NCI-H446 treated with DMSO at 0.1 percent for 48 hours (cell line): ENCODE data around the gene LAMA4.

Experiments used
- DNase-seq: peaks from one replicate; lab custom pipeline; 2025; lab: John Stamatoyannopoulos, UW

The LAMA4 gene, protein sequence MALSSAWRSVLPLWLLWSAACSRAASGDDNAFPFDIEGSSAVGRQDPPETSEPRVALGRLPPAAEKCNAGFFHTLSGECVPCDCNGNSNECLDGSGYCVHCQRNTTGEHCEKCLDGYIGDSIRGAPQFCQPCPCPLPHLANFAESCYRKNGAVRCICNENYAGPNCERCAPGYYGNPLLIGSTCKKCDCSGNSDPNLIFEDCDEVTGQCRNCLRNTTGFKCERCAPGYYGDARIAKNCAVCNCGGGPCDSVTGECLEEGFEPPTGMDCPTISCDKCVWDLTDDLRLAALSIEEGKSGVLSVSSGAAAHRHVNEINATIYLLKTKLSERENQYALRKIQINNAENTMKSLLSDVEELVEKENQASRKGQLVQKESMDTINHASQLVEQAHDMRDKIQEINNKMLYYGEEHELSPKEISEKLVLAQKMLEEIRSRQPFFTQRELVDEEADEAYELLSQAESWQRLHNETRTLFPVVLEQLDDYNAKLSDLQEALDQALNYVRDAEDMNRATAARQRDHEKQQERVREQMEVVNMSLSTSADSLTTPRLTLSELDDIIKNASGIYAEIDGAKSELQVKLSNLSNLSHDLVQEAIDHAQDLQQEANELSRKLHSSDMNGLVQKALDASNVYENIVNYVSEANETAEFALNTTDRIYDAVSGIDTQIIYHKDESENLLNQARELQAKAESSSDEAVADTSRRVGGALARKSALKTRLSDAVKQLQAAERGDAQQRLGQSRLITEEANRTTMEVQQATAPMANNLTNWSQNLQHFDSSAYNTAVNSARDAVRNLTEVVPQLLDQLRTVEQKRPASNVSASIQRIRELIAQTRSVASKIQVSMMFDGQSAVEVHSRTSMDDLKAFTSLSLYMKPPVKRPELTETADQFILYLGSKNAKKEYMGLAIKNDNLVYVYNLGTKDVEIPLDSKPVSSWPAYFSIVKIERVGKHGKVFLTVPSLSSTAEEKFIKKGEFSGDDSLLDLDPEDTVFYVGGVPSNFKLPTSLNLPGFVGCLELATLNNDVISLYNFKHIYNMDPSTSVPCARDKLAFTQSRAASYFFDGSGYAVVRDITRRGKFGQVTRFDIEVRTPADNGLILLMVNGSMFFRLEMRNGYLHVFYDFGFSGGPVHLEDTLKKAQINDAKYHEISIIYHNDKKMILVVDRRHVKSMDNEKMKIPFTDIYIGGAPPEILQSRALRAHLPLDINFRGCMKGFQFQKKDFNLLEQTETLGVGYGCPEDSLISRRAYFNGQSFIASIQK (N-terminal part only)

DNA sequence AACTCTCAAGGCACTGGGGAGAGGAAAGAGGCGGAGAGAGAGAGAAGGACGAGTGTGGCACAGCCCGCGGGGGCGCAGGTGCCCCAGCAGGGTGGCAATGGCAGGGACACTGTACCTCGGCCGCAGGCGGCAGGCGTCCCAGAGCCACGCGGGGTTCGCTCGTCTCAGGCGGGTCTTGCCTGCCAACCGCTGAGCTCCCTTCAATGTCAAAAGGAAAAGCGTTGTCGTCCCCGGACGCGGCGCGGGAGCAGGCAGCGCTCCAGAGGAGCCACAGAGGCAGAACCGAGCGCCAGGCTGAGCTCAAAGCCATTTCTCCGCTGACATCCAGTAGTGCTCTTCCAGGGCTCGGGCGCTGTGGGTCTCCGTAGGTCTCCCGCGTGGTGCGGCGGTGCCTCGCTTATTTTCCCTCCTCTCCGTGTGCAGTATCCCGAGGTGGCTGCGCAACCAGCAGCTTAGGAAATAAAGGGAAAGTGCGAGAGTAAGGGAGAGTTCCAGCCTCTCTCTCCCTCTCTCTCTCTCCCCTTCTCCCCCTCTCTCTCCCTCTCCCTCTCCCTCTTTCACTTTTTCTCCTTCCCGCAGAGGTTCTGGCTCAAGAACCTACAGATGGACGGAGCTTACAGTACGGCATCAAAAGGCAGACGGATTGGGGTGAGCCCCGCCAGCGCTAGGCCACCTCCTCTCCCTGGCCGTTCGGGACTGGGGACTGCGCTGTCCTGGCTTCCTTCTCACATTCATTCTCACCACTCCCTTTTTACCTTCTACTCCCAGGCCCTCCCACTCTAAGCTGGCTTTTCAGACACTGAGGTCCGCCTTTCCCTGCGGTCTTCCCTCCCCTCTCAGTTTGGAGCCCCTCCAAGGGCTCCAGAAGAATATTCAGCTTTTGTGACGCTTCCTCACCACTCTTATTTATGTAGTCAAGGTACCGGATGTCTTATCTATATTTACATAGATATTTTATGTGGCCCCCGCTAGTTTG lies at the start of gene LAMA4:
LAMA4 (minus strand) TSS at position 727 of the 976 bp plus-strand sequence; CDS start at position 310, 417 bp downstream.
- DNase-seq, result no peak

DNA sequence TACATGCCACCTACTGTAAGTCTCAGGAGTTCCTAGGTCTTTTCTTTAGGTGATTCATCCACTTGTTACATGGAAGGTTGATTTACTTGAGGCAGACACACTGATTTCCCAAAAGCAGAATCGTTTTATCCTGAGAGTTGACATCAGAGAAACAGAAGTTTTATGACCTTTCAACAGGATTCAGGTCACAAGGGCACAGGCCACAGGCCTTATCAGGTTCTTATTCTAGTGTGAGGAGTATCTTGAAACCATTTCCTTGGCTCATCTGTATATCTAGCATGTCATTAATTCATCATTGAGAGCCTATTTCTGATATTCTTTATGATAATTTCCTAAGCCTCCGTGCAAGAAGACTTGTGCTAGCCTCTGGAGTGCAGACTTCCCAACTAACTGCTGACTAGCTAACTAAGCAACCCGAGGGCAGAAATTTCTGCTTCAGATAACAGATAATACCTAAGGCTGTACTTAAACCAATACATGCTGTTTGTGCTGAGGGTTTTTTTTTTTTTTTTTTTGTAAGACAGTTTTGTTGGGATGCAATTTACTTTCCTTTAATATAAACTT lies 47.9 kb upstream of the LAMA4 start:
- DNase-seq, result no peak

DNA sequence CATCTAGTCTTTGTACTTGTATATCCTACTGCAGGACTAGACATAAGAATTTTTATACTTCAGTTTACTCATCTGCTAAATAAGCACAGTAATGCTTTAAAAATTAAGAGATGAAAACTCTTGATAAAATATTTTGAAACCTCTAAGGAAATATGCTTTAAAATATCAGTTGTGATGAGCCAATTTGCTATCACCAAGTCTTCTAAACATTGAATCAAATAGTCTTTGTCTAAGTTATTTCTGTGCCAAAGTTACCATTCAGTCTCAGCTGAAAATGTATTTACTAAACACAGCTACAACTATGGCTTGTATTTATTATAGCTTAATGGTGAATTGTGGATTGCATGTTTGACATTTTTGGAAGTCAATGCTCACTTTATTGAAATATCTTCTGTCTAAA lies 46.5 kb upstream of the LAMA4 start:
- DNase-seq, result no peak

DNA sequence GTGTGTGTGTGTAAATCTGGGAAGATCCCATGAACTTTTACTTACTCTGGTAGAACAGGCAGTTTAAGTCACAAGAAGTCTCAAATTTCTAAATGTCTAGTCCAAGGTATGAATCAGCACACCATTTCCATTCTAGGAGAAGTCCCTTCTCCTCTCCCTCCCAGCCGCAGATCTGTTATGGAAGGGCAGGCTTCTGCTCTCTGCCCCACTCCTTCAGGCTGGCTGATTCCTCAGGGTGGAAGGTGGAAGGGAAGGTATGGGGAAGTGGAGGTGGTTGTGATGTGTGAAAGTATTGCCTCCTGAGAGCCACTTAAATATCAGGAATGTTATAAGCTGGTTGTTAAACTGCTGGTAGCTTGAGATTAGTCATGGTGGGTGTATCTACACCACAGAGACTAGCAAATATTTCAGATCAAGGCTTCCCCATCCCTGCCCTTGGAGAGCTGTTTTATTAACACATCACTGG lies 44.5 kb upstream of the LAMA4 start:
- no peak for DNase-seq

DNA sequence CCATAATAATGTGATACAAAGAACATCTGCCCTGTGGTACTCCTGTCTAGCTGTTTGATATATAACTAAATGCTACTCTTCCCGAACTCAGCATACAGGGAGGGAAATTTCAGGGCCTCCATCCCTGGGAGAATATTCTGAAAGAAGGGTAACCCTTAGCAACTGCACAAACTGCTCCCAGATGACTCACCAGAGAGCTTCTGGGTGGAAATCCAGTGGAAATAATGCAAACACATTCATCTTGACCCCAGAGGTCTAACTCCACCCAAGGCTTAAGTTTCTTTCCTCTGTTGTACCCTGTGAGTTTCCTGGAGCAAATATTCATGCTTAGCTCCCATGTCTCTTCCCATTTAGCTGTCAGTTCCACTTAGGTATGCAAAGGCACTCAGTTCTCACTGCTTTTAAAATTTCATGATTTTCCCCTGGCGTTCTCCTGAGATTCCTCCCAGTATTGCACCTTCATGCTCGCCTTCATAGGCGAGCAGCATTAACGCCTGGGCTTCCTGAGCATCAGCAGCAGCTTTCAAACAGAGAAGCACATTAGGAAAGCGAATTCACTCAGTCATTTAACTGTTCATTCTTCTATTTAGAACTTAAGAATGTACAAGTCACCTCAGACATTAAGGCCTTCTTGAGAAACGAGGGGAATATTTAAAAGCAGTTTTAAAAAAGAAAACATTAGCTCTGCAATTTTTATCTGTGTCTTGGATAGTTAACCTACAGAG lies 43.8 kb upstream of the LAMA4 start:
- no peak for DNase-seq

DNA sequence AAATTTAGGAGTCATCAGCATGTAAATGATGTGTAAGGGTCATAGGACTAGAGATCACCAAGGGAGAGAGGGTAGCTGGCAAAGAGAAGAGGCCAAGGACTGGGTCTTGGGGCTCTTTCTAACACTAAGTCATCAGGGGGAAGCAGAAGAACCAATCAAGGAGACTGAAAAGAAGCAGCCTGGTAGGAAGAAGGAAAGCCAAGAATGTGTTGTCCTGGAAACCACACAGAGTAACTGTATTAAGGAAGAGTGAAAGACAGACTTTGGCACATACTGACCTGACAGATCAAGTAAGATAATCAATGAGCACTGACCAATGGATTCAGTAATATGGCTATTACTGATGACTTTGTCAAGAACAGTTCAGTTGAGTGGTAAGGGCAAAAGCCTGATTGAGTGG lies 42.3 kb upstream of the LAMA4 start:
- DNase-seq, result no peak

DNA sequence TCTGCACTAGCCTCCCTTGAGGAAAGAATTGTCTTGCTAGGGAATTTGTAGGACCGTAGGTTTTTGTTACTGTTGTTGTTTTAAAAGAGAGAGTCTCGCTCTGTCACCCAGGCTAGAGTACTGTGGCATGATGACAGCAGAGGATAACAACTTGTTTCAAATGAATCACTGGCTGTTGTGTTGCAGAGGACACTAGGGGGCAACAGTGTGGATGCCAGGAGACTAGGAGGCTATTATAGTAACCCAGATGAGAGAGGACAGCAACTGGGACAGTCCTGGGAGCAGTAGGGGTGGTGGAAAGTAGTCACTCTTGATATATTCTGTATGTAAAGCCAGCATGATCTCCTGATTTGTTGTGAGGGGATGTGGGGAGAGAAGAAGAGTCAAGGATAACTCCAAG lies 41.8 kb upstream of the LAMA4 start:
- no peak for DNase-seq

DNA sequence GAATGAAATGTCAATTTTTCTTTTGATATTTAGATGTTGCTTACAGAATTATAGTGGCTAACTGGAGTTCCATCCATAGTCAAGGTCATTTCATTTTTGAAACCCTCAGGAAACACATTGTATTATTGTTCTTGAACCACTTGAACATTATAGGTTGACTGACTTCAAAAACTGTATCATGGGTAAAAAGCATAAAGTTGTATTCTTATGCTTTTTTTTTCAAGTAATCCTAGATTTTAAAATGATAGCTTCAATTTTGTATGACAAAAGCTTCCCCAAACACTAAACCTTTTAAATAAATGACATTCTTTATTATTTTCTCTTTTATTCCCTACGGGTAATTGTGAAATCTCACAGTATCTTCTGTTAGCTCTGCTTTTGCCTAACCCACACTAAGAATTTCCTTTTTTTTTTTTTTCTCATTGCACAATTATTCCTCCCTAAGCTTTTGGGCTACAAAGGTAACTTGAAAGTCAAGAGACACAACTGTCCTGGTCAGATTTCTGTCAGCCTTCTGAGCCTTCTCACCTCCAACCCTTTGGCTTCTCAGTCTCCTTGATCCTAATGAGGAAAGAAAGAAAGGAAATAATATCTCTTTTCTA lies 36.9 kb upstream of the LAMA4 start:
- DNase-seq, result no peak

DNA sequence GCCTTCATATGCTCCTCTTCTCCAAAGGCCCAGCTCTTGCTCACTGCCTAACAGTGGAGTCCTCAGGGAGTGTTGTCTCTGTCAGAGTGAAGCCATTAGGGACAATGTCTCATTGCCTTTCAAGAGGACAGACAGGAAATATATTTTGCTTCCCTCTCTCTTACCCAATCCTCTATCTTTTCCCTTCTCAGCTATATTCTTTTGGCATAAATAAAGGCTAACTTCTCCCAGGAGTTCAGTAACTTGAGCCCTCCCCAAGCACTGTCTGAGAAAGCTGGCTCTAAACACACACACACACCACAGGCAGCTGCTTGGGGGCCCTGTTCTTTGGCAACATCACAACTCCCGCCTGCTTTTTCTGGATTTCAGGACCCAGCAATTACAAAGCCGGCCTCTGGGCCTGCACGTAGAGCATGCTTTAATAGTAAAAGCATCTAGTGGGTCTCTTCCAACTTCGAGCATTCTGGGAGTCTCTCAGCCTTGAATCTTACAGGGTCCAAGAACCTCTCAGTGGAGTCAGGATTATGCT lies 34.7 kb upstream of the LAMA4 start:
- peak; percentile 68 for DNase-seq

DNA sequence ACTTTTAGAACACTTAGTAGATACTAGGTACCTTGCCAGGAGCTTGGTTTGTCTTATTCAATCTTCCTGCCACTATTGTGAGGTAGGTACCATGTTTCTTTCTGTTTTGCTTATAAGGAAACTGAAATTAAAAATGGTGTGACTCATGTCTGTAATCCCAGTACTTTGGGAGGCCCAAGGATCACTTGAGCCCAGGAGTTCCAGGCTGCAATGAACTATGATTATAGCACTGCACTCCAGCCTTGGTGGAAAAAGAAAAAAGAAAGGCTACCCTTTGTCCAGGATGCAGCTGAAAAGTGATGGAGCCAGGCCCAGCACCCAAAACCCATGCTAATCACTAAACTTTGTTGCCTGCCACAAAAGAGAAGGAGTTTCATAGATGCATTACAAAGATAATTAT lies 34.1 kb upstream of the LAMA4 start:
- no peak for DNase-seq

DNA sequence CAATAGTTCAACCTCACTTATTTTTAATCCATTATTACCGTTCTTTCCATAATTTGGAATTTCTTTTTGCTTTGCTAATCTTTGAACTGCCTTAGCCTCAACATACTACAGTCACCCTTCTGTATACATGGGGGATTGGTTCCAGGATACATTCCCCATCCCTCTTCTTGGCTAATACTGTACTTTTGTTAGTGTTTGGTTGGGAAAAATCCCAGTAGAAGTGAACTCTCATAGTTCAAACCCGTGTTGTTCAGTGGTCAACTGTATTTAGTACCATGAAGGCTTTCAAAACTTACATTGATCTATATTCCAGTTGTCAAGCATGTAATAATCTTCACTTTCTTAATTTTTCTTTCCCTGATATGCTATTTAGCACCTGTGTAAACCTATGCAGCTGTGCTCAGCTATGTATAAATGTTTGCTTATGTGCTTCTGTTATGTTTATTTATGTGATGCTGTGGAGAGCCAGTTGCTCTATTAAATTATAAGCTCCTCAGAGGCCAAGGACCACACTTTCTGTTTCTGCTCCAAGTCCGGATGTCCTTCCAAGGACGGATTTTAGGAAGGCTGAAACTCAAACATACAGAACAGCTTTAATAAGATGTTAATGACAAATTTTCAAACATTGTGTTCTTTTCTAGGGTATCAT lies 33.3 kb upstream of the LAMA4 start:
- no peak for DNase-seq

DNA sequence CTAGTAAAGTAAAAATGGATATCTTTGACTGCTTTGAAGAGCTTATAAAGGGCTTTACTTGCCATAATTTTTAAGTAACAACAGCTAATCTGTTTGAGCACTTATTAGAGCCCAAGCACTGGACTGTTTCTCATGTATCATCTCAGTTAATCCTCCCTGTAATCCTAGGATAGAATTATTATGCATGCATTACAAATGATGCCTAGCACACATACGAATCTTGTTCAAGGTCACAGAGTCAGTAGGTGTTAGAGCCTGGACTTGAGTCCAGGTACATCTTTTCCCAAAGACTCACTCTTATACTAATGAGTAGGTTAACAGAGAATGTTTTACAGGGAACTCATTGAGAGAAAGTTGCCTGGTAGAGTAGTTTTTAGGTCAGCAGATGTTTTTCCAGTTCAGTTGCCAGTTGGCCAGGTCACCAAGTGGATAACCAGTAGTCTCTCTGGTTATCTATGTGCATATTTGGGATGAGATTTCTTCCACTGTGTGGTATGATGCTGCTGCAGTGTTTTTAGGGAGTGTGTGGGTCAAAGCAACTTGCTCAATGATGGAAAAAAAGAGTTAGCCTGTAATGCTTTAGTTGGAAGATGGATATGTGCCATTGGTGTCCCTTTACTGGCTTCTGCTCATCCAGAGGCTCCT lies 32.3 kb upstream of the LAMA4 start:
- DNase-seq, result no peak

DNA sequence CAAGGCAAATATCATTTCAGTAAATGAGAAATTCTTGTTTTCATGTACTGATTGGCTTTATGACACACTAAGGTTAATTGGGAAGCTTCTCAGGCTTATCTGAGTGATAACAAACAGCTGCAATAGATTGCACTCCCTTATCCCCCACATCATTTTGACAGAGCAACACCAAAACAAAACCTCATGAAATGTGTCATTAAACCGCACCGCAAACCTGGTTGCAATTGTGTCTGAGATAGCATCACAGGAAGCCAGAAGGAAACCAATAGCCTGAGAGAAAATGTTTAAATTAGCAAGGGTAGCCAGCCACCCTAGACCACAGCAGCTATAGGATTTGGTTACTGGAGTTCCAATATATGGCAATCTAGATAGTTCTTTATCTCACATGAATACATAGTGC lies 31.6 kb upstream of the LAMA4 start:
- DNase-seq, result no peak

DNA sequence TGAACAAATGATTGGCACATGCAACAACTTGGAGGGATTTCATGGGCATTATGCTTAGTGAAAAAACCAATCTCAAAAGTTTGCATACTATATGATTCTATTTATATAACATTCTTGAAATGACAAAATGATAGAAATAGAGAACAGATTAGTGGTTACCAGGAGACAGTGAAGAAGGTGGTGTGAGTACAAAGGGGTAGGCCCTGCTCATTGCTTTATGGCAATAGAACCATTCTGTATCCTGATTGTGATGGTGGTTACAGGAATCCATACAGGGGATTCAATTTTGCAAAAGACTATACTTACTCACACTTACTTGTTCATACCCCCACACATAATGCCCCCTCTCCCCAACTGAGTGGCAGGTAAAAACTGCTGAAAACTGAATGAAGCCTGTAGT lies 30.2 kb upstream of the LAMA4 start:
- DNase-seq, result no peak

DNA sequence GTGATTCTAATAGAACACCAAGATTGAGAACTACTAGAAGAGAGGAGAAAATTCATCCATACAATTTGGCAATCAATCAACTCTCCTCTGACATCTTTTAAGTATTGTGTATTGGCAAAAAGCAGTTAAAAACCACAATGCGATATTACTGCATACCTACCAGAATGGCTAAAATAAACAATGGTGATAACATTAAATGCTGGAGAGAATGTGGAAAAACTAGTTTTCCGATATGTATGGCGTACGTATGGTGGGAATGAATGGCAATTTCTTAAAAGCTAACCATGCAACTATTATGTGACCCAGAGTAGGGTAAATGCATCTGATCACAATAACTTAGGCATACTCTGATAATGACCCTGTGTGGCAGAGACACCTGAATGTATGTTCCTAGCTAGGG lies 29.3 kb upstream of the LAMA4 start:
- no peak for DNase-seq

DNA sequence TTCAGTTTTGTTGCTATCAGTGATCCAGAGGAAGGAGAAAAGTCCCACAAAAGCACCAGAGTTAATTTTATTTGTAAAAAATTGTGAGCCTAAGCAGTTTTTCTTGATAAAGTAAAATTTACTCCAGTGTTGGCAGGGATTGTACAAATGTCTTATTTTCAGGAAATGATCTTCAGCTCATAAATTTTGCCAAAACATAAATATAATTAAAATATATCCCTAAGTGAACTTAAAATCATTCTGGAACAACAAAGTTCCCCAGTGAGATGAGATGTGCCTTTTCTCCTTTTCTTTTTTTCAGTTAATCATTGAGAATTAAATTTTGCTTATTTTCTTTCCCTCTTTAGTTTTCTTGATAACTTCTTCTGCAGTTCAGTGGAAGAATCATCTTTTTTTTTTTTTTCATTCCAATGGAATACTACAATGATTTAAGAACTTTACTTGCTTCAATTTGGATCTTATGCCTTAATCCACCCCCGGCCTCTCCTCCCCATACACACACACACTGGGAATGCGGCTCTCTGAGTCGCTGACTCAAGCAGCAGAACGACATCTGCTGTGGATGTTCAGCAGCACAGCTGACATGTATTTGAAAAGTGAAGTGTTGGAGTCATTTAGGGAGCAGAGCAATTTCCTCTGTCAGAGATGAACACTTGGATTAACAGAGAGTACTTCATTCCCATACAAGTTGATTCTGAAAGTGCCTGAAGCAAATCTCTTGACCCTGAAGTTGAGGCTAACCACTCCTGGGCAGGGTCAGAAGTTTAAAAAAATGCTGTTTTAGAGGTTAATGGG lies 27.7 kb upstream of the LAMA4 start:
- no peak for DNase-seq
